Measurements from ENCODE around the gene RFTN1.

Gene RFTN1

GRCh38 chr3:16482194-16482769 lies 31.2 kb downstream of the RFTN1 start:
- Histone ChIP-seq H3K4me3 (ENCODE audit: low read length in 2 of 2) (no peak overlapping the region), H3K27me3 (ENCODE audit: control insufficient read depth in 3 of 3, insufficient read depth in 3 of 3, low read depth in 1 of 3, low read length in 3 of 3) (no peaks in the 10 kb centered on the region), H3K4me1 (ENCODE audit: control insufficient read depth in 2 of 2, insufficient read depth in 1 of 2, low read depth in 1 of 2, low read length in 2 of 2) (peaks cover 2 to 6% of the 10 kb centered on the region in 2 donors), H3K4ac (ENCODE audit: low read length) (no peak overlapping the region), H3K9ac (ENCODE audit: low read depth, low read length, poor library complexity) (no peak overlapping the region), H3K18ac (ENCODE audit: low read length) (peak overlapping the region; percentile 11), H4K8ac (ENCODE audit: low read depth, low read length) (no peak overlapping the region), H3K4me2 (ENCODE audit: insufficient read depth, low read length, poor library complexity, severe bottlenecking) (no peak overlapping the region), H3K14ac (ENCODE audit: low read length) (no peak overlapping the region), H2AK5ac (ENCODE audit: low read depth, low read length) (no peak overlapping the region), H2AFZ (ENCODE audit: low read length) (peak overlapping the region; percentile 10), H2BK12ac (ENCODE audit: low read length) (no peak overlapping the region), H3K79me1 (ENCODE audit: low read depth, low read length) (no peaks in the 10 kb centered on the region), H3K9me3 (replicated peaks in 1 of 2; ENCODE audit: control insufficient read depth in 2 of 2, insufficient read depth in 1 of 2, low read depth in 1 of 2, low read length in 2 of 2) (no peaks in the 10 kb centered on the region), H3K23ac (ENCODE audit: low read depth, low read length, poor library complexity) (no peak overlapping the region), H2BK15ac (ENCODE audit: low read length) (no peak overlapping the region), H3K27ac (replicated peaks; ENCODE audit: low read length) (no peak overlapping the region), H4K91ac (ENCODE audit: low read depth, low read length, poor library complexity) (peak overlapping the region; percentile 30), H2BK5ac (ENCODE audit: low read length) (no peak overlapping the region), H3K36me3 (replicated peaks in 1 of 2; ENCODE audit: control insufficient read depth in 2 of 2, insufficient read depth in 2 of 2, low read length in 2 of 2) (no peaks in the 10 kb centered on the region), H2BK120ac (ENCODE audit: low read depth, low read length) (no peak overlapping the region)
- DNase-seq (ENCODE audit: low spot score): no peak
- no CpG with 5 or more reads among the region's 5 CpGs for WGBS, 2 donors (ENCODE audit: extremely low coverage in 2 of 2, insufficient read length in 2 of 2, insufficient replicate concordance in 1 of 2)

GRCh38 chr3:16481546-16481897 lies 32.0 kb downstream of the RFTN1 start:
- WGBS, 2 donors (ENCODE audit: extremely low coverage in 2 of 2, insufficient read length in 2 of 2, insufficient replicate concordance in 1 of 2): no CpG with 5 or more reads among the region's 3 CpGs
- no peak overlapping the region for H3K4me3 ChIP-seq (ENCODE audit: low read length in 2 of 2)
- H2BK12ac ChIP-seq (ENCODE audit: low read length): no peak overlapping the region
- H3K27ac ChIP-seq (replicated peaks; ENCODE audit: low read length): no peak overlapping the region
- no peak overlapping the region for H2BK5ac ChIP-seq (ENCODE audit: low read length)
- H3K18ac ChIP-seq (ENCODE audit: low read length): no peak overlapping the region
- H3K9me3 ChIP-seq (replicated peaks in 1 of 2; ENCODE audit: control insufficient read depth in 2 of 2, insufficient read depth in 1 of 2, low read depth in 1 of 2, low read length in 2 of 2): no peaks in the 10 kb centered on the region
- H4K8ac ChIP-seq (ENCODE audit: low read depth, low read length): no peak overlapping the region
- no peak overlapping the region for H4K91ac ChIP-seq (ENCODE audit: low read depth, low read length, poor library complexity)
- no peaks in the 10 kb centered on the region for H3K36me3 ChIP-seq (replicated peaks in 1 of 2; ENCODE audit: control insufficient read depth in 2 of 2, insufficient read depth in 2 of 2, low read length in 2 of 2)
- no peak overlapping the region for H3K4me2 ChIP-seq (ENCODE audit: insufficient read depth, low read length, poor library complexity, severe bottlenecking)
- H3K79me1 ChIP-seq (ENCODE audit: low read depth, low read length): no peaks in the 10 kb centered on the region
- H2AFZ ChIP-seq (ENCODE audit: low read length): no peak overlapping the region
- no peak overlapping the region for H2BK120ac ChIP-seq (ENCODE audit: low read depth, low read length)
- no peak overlapping the region for H3K14ac ChIP-seq (ENCODE audit: low read length)
- no peak overlapping the region for H2BK15ac ChIP-seq (ENCODE audit: low read length)
- no peaks in the 10 kb centered on the region for H3K27me3 ChIP-seq (ENCODE audit: control insufficient read depth in 3 of 3, insufficient read depth in 3 of 3, low read depth in 1 of 3, low read length in 3 of 3)
- no peak overlapping the region for H3K4ac ChIP-seq (ENCODE audit: low read length)
- no peak for DNase-seq (ENCODE audit: low spot score)
- H3K23ac ChIP-seq (ENCODE audit: low read depth, low read length, poor library complexity): no peak overlapping the region
- H3K9ac ChIP-seq (ENCODE audit: low read depth, low read length, poor library complexity): no peak overlapping the region
- H2AK5ac ChIP-seq (ENCODE audit: low read depth, low read length): no peak overlapping the region
- peaks cover 2 to 6% of the 10 kb centered on the region in 2 donors for H3K4me1 ChIP-seq (ENCODE audit: control insufficient read depth in 2 of 2, insufficient read depth in 1 of 2, low read depth in 1 of 2, low read length in 2 of 2)

- H2BK120ac ChIP-seq (ENCODE audit: low read depth, low read length): no peak overlapping the region
- no peak overlapping the region for H3K23ac ChIP-seq (ENCODE audit: low read depth, low read length, poor library complexity)
- no peak overlapping the region for H4K91ac ChIP-seq (ENCODE audit: low read depth, low read length, poor library complexity)
- no peak overlapping the region for H3K18ac ChIP-seq (ENCODE audit: low read length)
- no peak overlapping the region for H3K27ac ChIP-seq (replicated peaks; ENCODE audit: low read length)
- H2BK5ac ChIP-seq (ENCODE audit: low read length): no peak overlapping the region
- H4K8ac ChIP-seq (ENCODE audit: low read depth, low read length): no peak overlapping the region
- no peak overlapping the region for H2BK15ac ChIP-seq (ENCODE audit: low read length)
- no peak overlapping the region for H2AFZ ChIP-seq (ENCODE audit: low read length)
- H2AK5ac ChIP-seq (ENCODE audit: low read depth, low read length): no peak overlapping the region
- peaks cover 2 to 6% of the 10 kb centered on the region in 2 donors for H3K4me1 ChIP-seq (ENCODE audit: control insufficient read depth in 2 of 2, insufficient read depth in 1 of 2, low read depth in 1 of 2, low read length in 2 of 2)
- H3K27me3 ChIP-seq (ENCODE audit: control insufficient read depth in 3 of 3, insufficient read depth in 3 of 3, low read depth in 1 of 3, low read length in 3 of 3): no peaks in the 10 kb centered on the region
- DNase-seq (ENCODE audit: low spot score): peak; percentile 9
- H2BK12ac ChIP-seq (ENCODE audit: low read length): no peak overlapping the region
- H3K9me3 ChIP-seq (replicated peaks in 1 of 2; ENCODE audit: control insufficient read depth in 2 of 2, insufficient read depth in 1 of 2, low read depth in 1 of 2, low read length in 2 of 2): no peaks in the 10 kb centered on the region
- no peak overlapping the region for H3K14ac ChIP-seq (ENCODE audit: low read length)
- H3K4me2 ChIP-seq (ENCODE audit: insufficient read depth, low read length, poor library complexity, severe bottlenecking): no peak overlapping the region
- no peaks in the 10 kb centered on the region for H3K79me1 ChIP-seq (ENCODE audit: low read depth, low read length)
- 100% methylated on average over 1 of the region's 5 CpGs; no CpG with 5 or more reads in 1 of the 2 donors for WGBS, 2 donors (ENCODE audit: extremely low coverage in 2 of 2, insufficient read length in 2 of 2, insufficient replicate concordance in 1 of 2)
- no peaks in the 10 kb centered on the region for H3K36me3 ChIP-seq (replicated peaks in 1 of 2; ENCODE audit: control insufficient read depth in 2 of 2, insufficient read depth in 2 of 2, low read length in 2 of 2)
- no peak overlapping the region for H3K4me3 ChIP-seq (ENCODE audit: low read length in 2 of 2)
- no peak overlapping the region for H3K9ac ChIP-seq (ENCODE audit: low read depth, low read length, poor library complexity)
- H3K4ac ChIP-seq (ENCODE audit: low read length): no peak overlapping the region
Observed at GRCh38 chr3:16480861-16481545, 32.5 kb downstream of the RFTN1 start.

GRCh38 chr3:16478516-16478915 lies 35.0 kb downstream of the RFTN1 start:
- Histone ChIP-seq H2AK5ac (ENCODE audit: low read depth, low read length) (no peak overlapping the region), H4K8ac (ENCODE audit: low read depth, low read length) (no peak overlapping the region), H4K91ac (ENCODE audit: low read depth, low read length, poor library complexity) (no peak overlapping the region), H3K14ac (ENCODE audit: low read length) (no peak overlapping the region), H2BK12ac (ENCODE audit: low read length) (no peak overlapping the region), H3K4me2 (ENCODE audit: insufficient read depth, low read length, poor library complexity, severe bottlenecking) (no peak overlapping the region), H3K27me3 (ENCODE audit: control insufficient read depth in 3 of 3, insufficient read depth in 3 of 3, low read depth in 1 of 3, low read length in 3 of 3) (no peaks in the 10 kb centered on the region), H3K4ac (ENCODE audit: low read length) (no peak overlapping the region), H2BK5ac (ENCODE audit: low read length) (no peak overlapping the region), H3K9me3 (replicated peaks in 1 of 2; ENCODE audit: control insufficient read depth in 2 of 2, insufficient read depth in 1 of 2, low read depth in 1 of 2, low read length in 2 of 2) (no peaks in the 10 kb centered on the region), H3K27ac (replicated peaks; ENCODE audit: low read length) (no peak overlapping the region), H3K9ac (ENCODE audit: low read depth, low read length, poor library complexity) (no peak overlapping the region), H2BK15ac (ENCODE audit: low read length) (no peak overlapping the region), H3K79me1 (ENCODE audit: low read depth, low read length) (no peaks in the 10 kb centered on the region), H2AFZ (ENCODE audit: low read length) (no peak overlapping the region), H3K4me3 (ENCODE audit: low read length in 2 of 2) (no peak overlapping the region), H3K23ac (ENCODE audit: low read depth, low read length, poor library complexity) (no peak overlapping the region), H2BK120ac (ENCODE audit: low read depth, low read length) (no peak overlapping the region), H3K18ac (ENCODE audit: low read length) (no peak overlapping the region), H3K4me1 (ENCODE audit: control insufficient read depth in 2 of 2, insufficient read depth in 1 of 2, low read depth in 1 of 2, low read length in 2 of 2) (peaks cover 2 to 10% of the 10 kb centered on the region in 2 donors), H3K36me3 (replicated peaks in 1 of 2; ENCODE audit: control insufficient read depth in 2 of 2, insufficient read depth in 2 of 2, low read length in 2 of 2) (no peaks in the 10 kb centered on the region)
- no CpG with 5 or more reads among the region's 2 CpGs for WGBS, 2 donors (ENCODE audit: extremely low coverage in 2 of 2, insufficient read length in 2 of 2, insufficient replicate concordance in 1 of 2)
- DNase-seq (ENCODE audit: low spot score): no peak

Data from neuronal stem cell (in vitro differentiated cells).